Loucy (cell line): ENCODE data around the gene CCDC92.

Experiments used
- CTCF ChIP-seq: fragments of 200-600 bp; sonication (generic); conservative IDR thresholded peaks from 2 replicates; pipeline ENCODE4 v1.5.1; 2014; ENCODE audit warnings: mild to moderate bottlenecking, antibody characterized with exemption, low read length
- EZH2phosphoT487 ChIP-seq: fragments of 200-600 bp; IDR thresholded peaks from 2 replicates; pipeline ENCODE4 v1.6.1; 2018; ENCODE audit warnings: antibody characterized with exemption, mild to moderate bottlenecking, moderate library complexity, borderline replicate concordance

- TF ChIP-seq CTCF (no peak), EZH2phosphoT487 (no peak)
These were observed 20.6 kb downstream of the CCDC92 start for GRCh38 chr12:123952037-123952436.
